Measurements from ENCODE around the gene PRIM2. TPM values are rescaled to one million over a fixed set of nuclear protein-coding genes. Genes with fewer than 3 reads are reported as not detected.
"Not testable (repeated sequence)": the region's sequence is repeated elsewhere in the genome, so short reads cannot be mapped to it uniquely, and the experiment has no call there.

Gene PRIM2
- total RNA-seq, 1 donor from 2014 or later: 10.8 TPM

- TF ChIP-seq, protein P1, sequence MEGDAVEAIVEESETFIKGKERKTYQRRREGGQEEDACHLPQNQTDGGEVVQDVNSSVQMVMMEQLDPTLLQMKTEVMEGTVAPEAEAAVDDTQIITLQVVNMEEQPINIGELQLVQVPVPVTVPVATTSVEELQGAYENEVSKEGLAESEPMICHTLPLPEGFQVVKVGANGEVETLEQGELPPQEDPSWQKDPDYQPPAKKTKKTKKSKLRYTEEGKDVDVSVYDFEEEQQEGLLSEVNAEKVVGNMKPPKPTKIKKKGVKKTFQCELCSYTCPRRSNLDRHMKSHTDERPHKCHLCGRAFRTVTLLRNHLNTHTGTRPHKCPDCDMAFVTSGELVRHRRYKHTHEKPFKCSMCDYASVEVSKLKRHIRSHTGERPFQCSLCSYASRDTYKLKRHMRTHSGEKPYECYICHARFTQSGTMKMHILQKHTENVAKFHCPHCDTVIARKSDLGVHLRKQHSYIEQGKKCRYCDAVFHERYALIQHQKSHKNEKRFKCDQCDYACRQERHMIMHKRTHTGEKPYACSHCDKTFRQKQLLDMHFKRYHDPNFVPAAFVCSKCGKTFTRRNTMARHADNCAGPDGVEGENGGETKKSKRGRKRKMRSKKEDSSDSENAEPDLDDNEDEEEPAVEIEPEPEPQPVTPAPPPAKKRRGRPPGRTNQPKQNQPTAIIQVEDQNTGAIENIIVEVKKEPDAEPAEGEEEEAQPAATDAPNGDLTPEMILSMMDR (IDR thresholded peaks at IDR 0.05): no peak
- DNase-seq (ENCODE audit: low spot score): no peak
- H3K4me1 Mint-ChIP-seq (ENCODE audit: low read depth): peaks cover 45% of the 10 kb centered on the region
- no peaks in the 10 kb centered on the region for H3K36me3 Mint-ChIP-seq (ENCODE audit: low read depth)
- no peaks in the 10 kb centered on the region for H3K27me3 Mint-ChIP-seq (ENCODE audit: low read depth)
- H3K9me3 Mint-ChIP-seq (ENCODE audit: low read depth): no peaks in the 10 kb centered on the region
- H3K4me3 Mint-ChIP-seq (ENCODE audit: unreplicated experiment): no peak overlapping the region
- H3K27ac Mint-ChIP-seq (ENCODE audit: unreplicated experiment): peak overlapping the region; percentile 46
These were observed 13.3 kb upstream of the PRIM2 start for GRCh38 chr6:57303931-57304681.

DNA sequence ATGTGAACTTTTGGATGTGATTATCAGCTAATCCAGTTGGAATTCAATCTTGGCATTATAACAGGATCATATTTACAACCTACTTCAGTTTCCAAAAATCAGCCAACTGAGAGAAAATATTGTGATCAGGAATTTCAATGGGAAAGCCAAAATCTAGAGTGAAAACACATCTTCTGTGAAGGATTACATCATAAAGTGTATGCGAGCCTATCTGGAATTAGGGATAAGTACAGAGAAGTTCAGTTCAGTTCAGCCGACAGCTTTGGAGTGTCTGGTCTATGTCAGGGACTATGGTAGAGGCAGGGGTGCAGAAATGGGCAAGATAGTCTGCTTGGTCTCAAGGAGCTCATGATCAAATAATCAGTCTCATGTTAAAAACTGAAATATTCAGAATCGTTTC is 12.3 kb upstream of the PRIM2 start:
- H3K27ac Mint-ChIP-seq (ENCODE audit: unreplicated experiment): peak overlapping the region; percentile 15
- H3K9me3 Mint-ChIP-seq (ENCODE audit: low read depth): peaks cover under 1% of the 10 kb centered on the region
- H3K27me3 Mint-ChIP-seq (ENCODE audit: low read depth): no peaks in the 10 kb centered on the region
- DNase-seq (ENCODE audit: low spot score): no peak
- no peak overlapping the region for H3K4me3 Mint-ChIP-seq (ENCODE audit: unreplicated experiment)
- TF ChIP-seq, protein P1 (IDR thresholded peaks at IDR 0.05): no peak
- H3K4me1 Mint-ChIP-seq (ENCODE audit: low read depth): peaks cover 40% of the 10 kb centered on the region
- peaks cover 2% of the 10 kb centered on the region for H3K36me3 Mint-ChIP-seq (ENCODE audit: low read depth)

DNA sequence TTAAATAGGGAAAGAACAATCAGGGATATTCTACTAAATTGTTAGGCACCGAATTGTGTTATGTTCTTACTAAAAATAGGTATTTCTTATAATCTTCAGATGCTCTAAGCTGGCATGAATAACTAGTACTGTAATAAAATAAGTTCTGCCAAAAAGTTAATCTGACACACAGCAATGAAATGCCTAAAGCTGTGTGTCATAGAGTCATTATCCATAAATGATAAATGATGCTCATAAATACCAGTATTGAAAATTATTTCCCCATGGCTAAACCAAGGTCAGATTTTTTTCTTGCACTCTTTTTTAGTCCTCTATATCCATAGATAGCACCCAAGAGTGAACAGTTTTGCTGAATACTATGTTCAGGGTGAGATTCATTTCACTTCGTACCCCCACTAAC is 11.7 kb upstream of the PRIM2 start:
- no peak overlapping the region for H3K27ac Mint-ChIP-seq (ENCODE audit: unreplicated experiment)
- no peak for DNase-seq (ENCODE audit: low spot score)
- peaks cover 4% of the 10 kb centered on the region for H3K36me3 Mint-ChIP-seq (ENCODE audit: low read depth)
- TF ChIP-seq, protein P1 (IDR thresholded peaks at IDR 0.05): no peak
- peaks cover 4% of the 10 kb centered on the region for H3K9me3 Mint-ChIP-seq (ENCODE audit: low read depth)
- H3K27me3 Mint-ChIP-seq (ENCODE audit: low read depth): no peaks in the 10 kb centered on the region
- H3K4me1 Mint-ChIP-seq (ENCODE audit: low read depth): peaks cover 43% of the 10 kb centered on the region
- no peak overlapping the region for H3K4me3 Mint-ChIP-seq (ENCODE audit: unreplicated experiment)

DNA sequence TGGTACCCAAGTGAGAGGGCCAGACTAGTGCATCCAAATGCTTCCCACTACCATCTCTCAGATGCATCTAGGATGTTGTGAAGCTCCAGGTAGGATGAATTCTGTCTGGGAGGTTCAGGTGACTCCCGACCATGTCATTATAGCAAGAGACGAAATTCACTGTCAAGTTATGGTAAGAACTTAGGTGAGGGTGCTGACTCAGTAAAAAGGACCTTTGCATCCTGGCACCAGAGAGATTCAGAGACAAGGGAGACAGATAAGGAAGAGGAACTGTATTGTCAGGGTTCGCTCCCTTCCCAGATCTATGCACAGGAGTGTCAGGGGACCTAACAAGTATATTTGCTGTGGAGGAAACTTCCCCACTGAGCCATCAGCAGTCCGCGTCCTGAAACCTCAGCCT is 11.2 kb upstream of the PRIM2 start:
- H3K4me1 Mint-ChIP-seq (ENCODE audit: low read depth): peaks cover 43% of the 10 kb centered on the region
- peak overlapping the region; percentile 20 for H3K27ac Mint-ChIP-seq (ENCODE audit: unreplicated experiment)
- H3K9me3 Mint-ChIP-seq (ENCODE audit: low read depth): peaks cover 4% of the 10 kb centered on the region

GRCh38 chr6:57307850-57308249 is 9.6 kb upstream of the PRIM2 start:
- Mint-ChIP-seq H3K9me3 (ENCODE audit: low read depth) (peaks cover 4% of the 10 kb centered on the region), H3K4me1 (ENCODE audit: low read depth) (peaks cover 37% of the 10 kb centered on the region), H3K36me3 (ENCODE audit: low read depth) (peaks cover 4% of the 10 kb centered on the region), H3K27ac (ENCODE audit: unreplicated experiment) (peak overlapping the region; percentile 41), H3K4me3 (ENCODE audit: unreplicated experiment) (no peak overlapping the region), H3K27me3 (ENCODE audit: low read depth) (no peaks in the 10 kb centered on the region)
- TF ChIP-seq, protein P1 (IDR thresholded peaks at IDR 0.05): no peak
- no peak for DNase-seq (ENCODE audit: low spot score)

More for the DNA sequence above, 11.2 kb upstream of the PRIM2 start:
- no peaks in the 10 kb centered on the region for H3K27me3 Mint-ChIP-seq (ENCODE audit: low read depth)
- peaks cover 4% of the 10 kb centered on the region for H3K36me3 Mint-ChIP-seq (ENCODE audit: low read depth)
- TF ChIP-seq, protein P1 (IDR thresholded peaks at IDR 0.05): no peak
- DNase-seq (ENCODE audit: low spot score): no peak
- H3K4me3 Mint-ChIP-seq (ENCODE audit: unreplicated experiment): no peak overlapping the region

DNA sequence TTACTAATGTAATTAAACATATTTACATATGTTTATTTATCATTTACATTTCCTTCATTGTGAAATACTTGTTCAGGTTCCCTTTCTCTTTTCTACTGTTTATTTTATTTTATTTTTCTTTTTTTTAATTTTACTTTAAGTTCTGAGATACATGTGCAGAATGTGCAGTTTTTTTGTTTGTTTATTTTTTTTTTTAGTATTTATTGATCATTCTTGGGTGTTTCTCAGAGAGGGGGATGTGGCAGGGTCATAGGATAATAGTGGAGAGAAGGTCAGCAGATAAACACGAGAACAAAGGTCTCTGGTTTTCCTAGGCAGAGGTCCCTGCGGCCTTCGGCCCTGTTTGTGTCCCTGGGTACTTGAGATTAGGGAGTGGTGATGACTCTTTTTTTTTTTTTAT is 8.7 kb upstream of the PRIM2 start:
- H3K9me3 Mint-ChIP-seq (ENCODE audit: low read depth); H3K4me3 Mint-ChIP-seq (ENCODE audit: unreplicated experiment); H3K36me3 Mint-ChIP-seq (ENCODE audit: low read depth); H3K27ac Mint-ChIP-seq (ENCODE audit: unreplicated experiment); DNase-seq (ENCODE audit: low spot score); H3K27me3 Mint-ChIP-seq (ENCODE audit: low read depth): not testable (repeated sequence)
- H3K4me1 Mint-ChIP-seq (ENCODE audit: low read depth): peaks cover 45% of the 10 kb centered on the region

GRCh38 chr6:57310095-57310816 is 7.2 kb upstream of the PRIM2 start:
- H3K4me3 Mint-ChIP-seq (ENCODE audit: unreplicated experiment); H3K36me3 Mint-ChIP-seq (ENCODE audit: low read depth); H3K27ac Mint-ChIP-seq (ENCODE audit: unreplicated experiment); H3K9me3 Mint-ChIP-seq (ENCODE audit: low read depth); H3K27me3 Mint-ChIP-seq (ENCODE audit: low read depth); DNase-seq (ENCODE audit: low spot score): not testable (repeated sequence)
- peaks cover 46% of the 10 kb centered on the region for H3K4me1 Mint-ChIP-seq (ENCODE audit: low read depth)
